ENCODE measurements around the gene NUTM1. TPM values are rescaled to one million over a fixed set of nuclear protein-coding genes. Genes with fewer than 3 reads are reported as not detected.
"Not testable (repeated sequence)": the region's sequence is repeated elsewhere in the genome, so short reads cannot be mapped to it uniquely, and the experiment has no call there.

Gene NUTM1
- total RNA-seq, 1 donor from 2014 or later: not detected

DNA sequence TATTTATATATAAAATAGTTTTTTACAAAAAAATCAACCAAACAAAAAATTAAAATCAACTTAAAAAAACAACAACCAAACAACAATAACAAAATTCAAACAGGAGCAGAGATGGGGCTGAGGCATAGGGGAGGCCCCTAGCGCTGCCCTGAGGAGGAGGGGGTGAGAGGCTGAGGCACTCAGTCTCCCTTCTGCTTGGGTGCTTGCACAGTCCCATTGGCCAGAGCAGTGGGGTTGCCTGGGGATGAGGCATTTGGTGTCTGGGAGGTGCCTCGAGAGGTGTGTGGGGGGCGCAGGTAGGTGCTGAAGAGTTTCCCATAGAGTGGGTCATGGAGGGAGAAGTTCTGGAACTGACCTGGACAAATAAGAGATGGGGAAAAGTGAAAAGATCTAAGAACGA is 15.8 kb downstream of the NUTM1 start:
- intact Hi-C loops (cut with DNase I): no loop called here
- DNase-seq (ENCODE audit: low spot score): no peak

DNA sequence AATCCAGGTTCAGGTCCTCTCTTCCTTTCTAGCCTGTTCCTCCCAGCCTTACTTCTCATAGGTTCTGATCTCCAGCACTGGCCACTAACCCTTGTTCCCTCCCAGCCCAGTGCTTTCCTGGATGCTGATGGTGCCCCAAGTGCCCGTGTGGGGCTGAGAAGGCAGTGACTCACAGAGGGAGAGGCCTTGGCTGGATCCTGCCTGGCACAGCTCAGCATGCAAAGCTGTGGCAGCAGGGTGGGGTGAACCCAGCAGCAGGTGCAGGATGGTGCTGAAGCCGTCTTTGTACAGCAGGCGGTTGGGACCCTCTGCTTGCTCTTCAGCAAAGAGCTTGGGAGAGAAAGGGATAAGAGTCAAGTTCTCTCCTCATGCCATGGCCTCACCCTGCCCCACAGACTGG is 16.3 kb downstream of the NUTM1 start:
- intact Hi-C loops (cut with DNase I): no loop called here
- no peak for DNase-seq (ENCODE audit: low spot score)

- intact Hi-C loops (cut with DNase I): no loop called here
- no peak for DNase-seq (ENCODE audit: low spot score)
Observed at GRCh38 chr15:34360298-34360697, 17.2 kb downstream of the NUTM1 start.

- intact Hi-C loops (cut with DNase I): no loop called here
- no peak for DNase-seq (ENCODE audit: low spot score)
Observed at GRCh38 chr15:34361278-34361677, 18.2 kb downstream of the NUTM1 start.

DNA sequence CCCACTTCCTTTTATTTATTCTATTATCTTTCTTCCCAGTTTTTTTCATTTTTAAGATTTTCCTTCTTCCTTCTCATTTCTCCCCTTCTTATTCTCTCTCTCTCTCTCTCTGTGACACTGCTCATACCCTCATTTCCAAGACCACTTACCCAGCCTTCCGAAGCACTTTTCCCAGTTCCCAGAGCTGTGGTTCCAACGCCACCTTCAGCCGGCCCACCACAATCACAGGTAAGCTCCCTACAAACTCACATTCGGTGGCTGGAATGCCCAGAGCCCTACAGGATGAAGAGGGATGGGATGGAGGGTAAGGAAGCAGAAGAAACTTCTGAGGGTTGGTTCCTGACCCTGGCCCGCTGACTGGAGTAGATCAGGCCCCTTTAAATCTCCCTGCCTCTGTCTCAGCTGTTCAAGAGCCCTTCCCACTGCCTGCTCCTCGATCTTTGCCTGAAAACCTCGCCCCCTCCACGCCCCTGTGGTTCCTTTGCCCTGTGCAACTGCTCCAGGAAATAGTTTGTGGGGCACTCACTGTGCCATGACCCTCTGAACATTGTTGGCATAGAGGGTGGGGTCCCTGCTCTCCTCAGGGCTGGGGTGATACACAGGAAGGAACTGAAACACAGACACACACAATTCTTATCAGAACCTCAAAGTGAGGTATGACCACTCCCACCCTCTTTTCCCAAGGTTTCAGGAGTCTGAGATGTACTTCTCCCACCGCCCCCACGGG is 19.1 kb downstream of the NUTM1 start:
- intact Hi-C loops (cut with DNase I): no loop called here

DNA sequence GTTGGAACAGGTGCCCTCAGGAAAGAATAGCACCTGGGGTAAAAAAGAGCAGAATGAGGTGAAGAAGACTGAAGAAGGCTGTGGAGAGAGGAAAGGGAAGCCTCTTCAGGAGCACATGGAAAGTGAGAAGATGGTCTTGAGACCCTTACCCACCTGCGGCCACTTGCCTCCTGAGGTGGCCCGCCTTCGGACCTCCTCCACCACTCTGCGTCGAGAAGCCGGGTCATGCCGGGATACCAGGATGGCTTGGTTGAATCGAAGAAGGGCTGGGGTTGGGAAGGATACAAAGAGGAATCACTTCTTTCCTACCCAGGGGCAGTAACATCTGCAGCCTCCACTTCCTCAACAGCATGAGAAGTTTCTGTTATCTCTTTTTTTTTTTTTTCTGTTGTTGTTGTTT is 20.9 kb downstream of the NUTM1 start:
- intact Hi-C loops (cut with DNase I): no loop called here
- DNase-seq (ENCODE audit: low spot score): no peak

More for the DNA sequence above, 19.1 kb downstream of the NUTM1 start:
- no peak for DNase-seq (ENCODE audit: low spot score)

DNA sequence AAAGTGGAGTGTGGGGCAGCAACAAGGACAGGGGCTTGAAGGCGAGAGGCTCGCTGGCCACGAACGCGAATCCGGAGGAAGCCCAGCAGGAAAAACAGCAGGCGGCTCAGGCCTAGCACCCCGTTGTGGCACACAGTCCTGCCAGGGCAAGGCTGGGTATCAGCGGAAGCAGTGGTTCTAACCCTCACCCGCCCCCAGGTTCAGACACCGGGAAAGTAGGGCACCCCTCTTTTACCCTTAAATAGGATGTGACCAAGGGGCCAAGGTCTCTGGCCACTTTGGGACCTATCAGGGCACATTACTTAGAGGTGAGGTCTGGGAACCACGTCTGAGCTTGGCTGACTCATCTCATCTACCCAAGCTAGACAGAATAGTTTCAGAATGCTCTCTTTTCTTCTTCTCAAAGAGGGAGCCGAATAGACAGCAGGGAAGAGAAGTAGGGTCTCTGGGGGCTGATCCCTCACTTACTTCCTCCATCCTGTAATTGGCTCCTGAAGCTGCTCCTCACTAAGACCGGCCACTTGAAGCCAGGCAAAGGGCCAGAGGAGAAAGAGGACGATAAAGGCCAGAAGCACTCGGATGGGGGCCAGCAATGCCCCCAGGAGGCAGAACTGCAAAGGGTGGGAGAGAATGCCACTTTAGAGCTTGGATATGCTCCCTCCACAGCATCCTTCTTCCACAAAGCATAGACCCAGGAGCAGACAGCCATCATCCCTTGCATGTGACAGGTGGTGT is 22.1 kb downstream of the NUTM1 start:
- intact Hi-C loops (cut with DNase I): loop anchor here (5.0 kb wide), 2 partner anchors 123 to 263 kb away; partner anchors contain the start of genes EMC7 and PGBD4
- no peak for DNase-seq (ENCODE audit: low spot score)

DNA sequence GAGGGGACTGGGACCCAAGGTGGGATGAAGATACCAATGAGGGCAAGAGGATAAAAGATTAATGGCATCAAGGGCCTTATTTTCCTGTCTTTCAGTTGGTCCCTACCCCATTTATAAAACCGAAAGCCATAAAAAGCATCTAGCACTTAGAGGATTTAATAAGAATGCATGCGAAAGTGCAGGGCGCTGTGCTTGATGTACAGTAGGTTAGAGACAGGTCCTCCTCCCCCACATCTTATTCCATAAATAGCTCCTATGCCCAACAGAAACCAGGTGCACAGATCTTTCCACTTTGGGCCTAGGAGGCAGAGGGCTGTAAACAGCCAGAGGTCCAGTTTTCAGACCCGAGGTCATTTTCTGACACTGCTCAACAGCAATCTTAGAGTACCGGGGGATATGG is 22.7 kb downstream of the NUTM1 start:
- no peak for DNase-seq (ENCODE audit: low spot score)
- intact Hi-C loops (cut with DNase I): loop anchor here (5.0 kb wide), 2 partner anchors 124 to 264 kb away; partner anchors contain the start of genes EMC7 and PGBD4

DNA sequence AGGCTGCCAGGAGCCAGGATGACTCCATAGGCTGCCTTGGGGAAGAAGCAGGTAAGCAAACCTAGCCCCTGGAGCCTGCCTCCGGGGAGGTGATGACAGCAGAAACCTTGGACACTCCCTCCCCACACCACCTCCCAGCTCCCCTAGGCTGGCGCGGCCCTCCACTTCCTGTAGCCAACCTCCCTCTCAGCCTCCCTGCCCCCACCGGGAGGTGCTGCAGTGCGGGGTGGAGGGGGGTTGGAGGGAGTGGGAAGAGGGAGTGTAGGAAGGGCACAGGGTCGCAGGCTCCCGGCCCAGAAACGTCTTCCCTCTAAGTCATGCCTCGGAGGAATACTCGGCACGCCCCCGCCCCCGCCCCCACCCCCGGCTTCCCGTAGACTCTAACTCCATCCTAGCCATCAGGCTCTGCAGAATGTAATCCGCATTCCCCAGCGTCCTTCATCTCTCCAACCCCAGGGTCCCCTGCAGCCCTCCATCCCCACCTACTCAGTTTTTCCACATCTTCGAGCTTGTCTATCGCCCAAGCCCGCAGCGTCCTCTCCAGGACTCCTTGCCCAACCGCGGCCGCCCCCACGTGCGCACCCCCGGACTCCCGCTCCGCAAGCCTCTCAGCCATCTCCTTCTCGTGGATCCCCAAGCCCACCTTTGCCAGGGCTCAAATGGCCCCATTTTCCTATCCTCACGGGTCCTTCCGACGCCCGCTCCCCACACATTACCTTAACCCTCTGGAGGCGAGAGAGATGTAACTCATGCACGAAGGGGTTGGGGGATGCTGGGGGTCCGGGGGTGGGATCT is 23.4 kb downstream of the NUTM1 start:
- DNase-seq (ENCODE audit: low spot score): peak; percentile 84
- intact Hi-C loops (cut with DNase I): loop anchor here (1.0 to 5.0 kb wide), 3 partner anchors 23 to 264 kb away; partner anchors contain the start of genes EMC7, NOP10, NUTM1 and PGBD4

DNA sequence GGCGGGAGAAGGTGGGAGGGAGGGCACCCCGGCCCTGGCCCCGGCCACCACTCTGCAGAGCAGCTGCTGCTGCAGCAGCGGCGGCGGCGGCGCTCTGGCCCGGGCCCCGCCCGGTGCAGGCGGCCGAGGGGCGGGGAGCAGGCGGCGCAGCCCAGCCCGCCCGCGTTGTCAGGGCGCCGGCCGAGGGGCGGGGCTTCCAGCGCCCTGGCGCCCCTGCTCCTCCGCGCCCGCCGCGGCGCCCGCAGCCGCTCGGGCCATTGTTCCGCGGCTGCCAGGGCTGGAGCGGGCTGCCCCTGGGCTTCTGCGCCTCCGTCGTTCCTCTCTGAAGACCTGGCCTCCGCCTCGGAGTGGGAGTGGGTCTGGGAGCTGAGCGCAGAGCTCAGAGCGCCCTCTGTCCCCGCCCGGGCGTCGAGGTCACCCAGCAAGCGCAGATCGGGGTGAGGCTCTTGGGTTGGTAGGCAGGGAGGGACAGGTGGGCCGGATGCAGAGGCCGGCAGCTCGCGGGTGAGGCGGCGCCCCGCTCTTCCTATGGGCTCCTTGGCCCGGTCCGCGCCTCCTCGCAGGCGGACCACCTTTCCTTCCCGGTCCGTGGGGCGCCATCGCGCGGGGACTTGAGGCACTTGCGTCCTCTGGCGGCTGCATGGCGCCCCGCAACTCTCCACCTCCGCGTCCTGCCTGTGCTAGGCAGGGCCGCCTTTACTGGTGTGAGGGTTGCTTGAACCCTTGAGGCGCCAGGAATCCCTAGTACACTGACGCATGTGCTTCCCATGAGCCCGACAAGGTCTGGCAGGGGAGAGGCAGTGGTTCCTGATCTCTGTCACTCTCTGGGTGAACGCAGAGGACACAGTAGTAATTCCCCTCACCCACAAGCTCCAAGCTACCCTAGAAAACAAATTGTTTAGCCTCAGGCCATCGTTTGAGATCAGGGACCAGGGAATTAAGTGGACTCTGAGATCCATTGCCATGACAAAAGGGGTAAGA is 24.3 kb downstream of the NUTM1 start, which contains the start of gene LPCAT4:
TSS of gene LPCAT4 (minus strand) at position 96 of the 981 bp plus-strand sequence. CDS start 96 bp downstream, outside the sequence.
- intact Hi-C loops (cut with DNase I): loop anchor here (1.0 to 5.0 kb wide), 3 partner anchors 24 to 265 kb away; partner anchors contain the start of genes EMC7, NOP10, NUTM1 and PGBD4

DNA sequence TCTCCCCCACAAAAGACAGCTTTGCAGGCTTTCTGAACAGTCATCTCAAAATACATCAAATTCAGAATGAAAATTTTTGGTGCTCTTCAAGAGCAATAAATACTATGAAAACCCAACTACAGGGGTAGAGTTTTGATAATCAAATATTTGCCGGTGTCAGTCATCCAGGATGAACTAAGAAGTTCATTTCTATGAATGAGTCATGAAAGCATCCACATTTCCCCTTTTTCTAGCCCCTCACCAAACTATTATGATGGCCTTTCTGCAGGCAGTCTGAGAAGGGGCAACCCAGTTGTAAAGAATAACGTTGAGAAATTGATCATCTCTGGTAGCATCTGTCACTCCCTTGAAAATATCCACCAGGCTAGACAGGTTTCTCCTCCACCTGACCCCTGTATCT is 27.0 kb downstream of the NUTM1 start:
- intact Hi-C loops (cut with DNase I): no loop called here
- DNase-seq (ENCODE audit: low spot score): no peak

More for the DNA sequence above, 24.3 kb downstream of the NUTM1 start, which contains the start of gene LPCAT4:
- DNase-seq (ENCODE audit: low spot score): peak; percentile 94

- DNase-seq (ENCODE audit: low spot score): no peak
- intact Hi-C loops (cut with DNase I): no loop called here
Observed at GRCh38 chr15:34370643-34371042, 27.5 kb downstream of the NUTM1 start.

DNA sequence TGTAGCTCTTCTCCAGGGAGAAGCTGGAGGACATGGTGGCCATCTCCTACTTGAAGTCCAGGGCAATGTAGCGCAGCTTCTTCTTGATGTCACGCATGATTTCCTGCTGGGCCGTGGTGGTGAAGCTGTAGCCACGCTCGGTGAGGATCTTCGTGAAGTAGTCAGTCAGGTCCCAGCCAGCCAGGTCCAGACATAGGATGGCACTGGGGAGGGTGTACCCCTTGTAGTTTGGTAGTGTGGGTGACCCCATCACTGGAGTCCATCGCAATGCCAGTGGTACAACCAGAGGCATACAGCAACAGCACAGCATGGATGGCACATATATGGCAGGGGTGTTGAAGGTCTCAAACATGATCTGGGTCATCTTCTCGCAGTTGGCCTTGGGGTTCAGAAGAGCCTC is 30.8 kb downstream of the NUTM1 start:
- intact Hi-C loops (cut with DNase I): no loop called here
- no peak for DNase-seq (ENCODE audit: low spot score)

GRCh38 chr15:34374816-34375215 is 31.7 kb downstream of the NUTM1 start:
- intact Hi-C loops (cut with DNase I): no loop called here
- no peak for DNase-seq (ENCODE audit: low spot score)

DNA sequence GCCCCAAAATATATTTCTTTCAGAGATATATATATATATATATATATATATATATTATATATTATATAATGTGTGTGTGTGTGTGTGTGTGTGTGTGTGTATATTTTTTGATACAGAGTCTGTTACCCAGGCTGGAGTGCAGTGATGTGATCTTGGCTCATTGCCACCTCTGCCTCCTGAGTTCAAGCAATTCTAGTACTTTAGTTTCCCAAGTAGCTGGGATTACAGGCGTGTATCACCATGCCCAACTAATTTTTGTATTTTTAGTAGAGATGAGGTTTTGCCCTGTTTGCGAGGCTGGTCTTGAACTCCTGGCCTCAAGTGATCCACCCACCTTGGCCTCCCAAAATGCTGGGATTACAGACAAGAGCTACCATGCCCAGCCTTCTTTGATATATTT is 32.4 kb downstream of the NUTM1 start:
- DNase-seq (ENCODE audit: low spot score); intact Hi-C loops (cut with DNase I): not testable (repeated sequence)

GRCh38 chr15:34376856-34377255 is 33.7 kb downstream of the NUTM1 start:
- intact Hi-C loops (cut with DNase I): no loop called here
- no peak for DNase-seq (ENCODE audit: low spot score)

- intact Hi-C loops (cut with DNase I); DNase-seq (ENCODE audit: low spot score): not testable (repeated sequence)
Observed at GRCh38 chr15:34380491-34380890, 37.4 kb downstream of the NUTM1 start.

DNA sequence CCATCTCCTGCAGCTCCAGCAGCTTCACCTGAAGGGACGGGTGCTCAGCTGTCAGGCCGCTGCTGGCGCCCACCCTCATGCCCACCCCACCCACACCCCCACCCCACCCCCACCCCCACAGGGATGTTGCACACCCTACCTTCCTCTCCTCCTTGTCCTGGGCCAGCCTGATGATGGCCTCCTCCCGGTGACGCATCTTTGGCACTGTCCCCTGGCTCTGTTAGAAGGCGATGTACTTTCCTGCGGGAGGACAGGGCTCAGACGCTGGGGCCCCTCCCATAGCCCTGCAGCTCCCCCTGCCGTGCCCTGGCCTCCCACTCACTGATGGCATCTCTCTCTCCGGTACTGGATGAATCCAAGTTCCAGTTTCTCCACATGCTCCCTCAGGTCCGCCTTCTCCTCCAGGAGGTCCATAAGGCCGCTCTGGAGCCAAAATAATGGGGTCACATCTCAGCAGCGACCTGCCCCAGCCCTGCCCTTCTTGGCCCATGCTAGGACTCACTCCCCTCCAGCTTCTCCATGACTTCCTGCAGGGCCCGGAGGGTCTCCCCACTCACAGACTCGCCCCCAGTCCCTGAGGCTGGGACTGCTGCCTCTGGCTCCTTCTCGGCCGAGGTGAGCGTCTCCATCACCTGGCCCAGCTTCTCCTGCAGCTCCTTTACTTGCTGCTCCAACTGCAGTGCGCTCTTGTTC is 38.9 kb downstream of the NUTM1 start:
- DNase-seq (ENCODE audit: low spot score); intact Hi-C loops (cut with DNase I): not testable (repeated sequence)

Data from cardiac septum (tissue), 1 donor.